GM23338 (cell line): Measurements from ENCODE around the gene CENPL. TPM values are rescaled to one million over a fixed set of nuclear protein-coding genes. Genes with fewer than 3 reads are reported as not detected.

Experiments
- ATAC-seq: fragments of 200-7000 bp; cut with Tn5 transposase; 3 replicates; pipeline ENCODE4 v1.9.1; 2020
- DNase-seq: peaks from one replicate; pipeline ENCODE4 v3.0.0-alpha.2; 2015; ENCODE audit warnings: low spot score
- H2AFZ ChIP-seq: fragments of 200-600 bp; sonication (generic); 2 replicates; pipeline ENCODE4 v1.8.0; 2016; ENCODE audit warnings: antibody characterized with exemption, mild to moderate bottlenecking, moderate library complexity
- H3F3A ChIP-seq: fragments of 200-600 bp; sonication (generic); replicated peaks from 2 replicates; pipeline ENCODE4 v1.8.0; 2017; ENCODE audit warnings: antibody characterized with exemption, mixed run types, low read depth
- H3K27ac ChIP-seq: fragments of 200-600 bp; sonication (generic); 2 replicates; pipeline ENCODE4 v1.6.1; 2016; ENCODE audit warnings: low read depth
- H3K27me3 ChIP-seq: fragments of 200-600 bp; sonication (generic); 2 replicates; pipeline ENCODE4 v1.8.0; 2016; ENCODE audit warnings: mild to moderate bottlenecking, mixed run types, moderate library complexity; ENCODE audit not compliant: insufficient read depth
- H3K36me3 ChIP-seq: fragments of 200-600 bp; sonication (generic); 2 replicates; pipeline ENCODE4 v1.8.0; 2016; ENCODE audit warnings: mild to moderate bottlenecking; ENCODE audit not compliant: insufficient read depth
- H3K4me1 ChIP-seq: fragments of 200-600 bp; sonication (generic); 2 replicates; pipeline ENCODE4 v1.8.0; 2016; ENCODE audit warnings: mild to moderate bottlenecking, moderate library complexity; ENCODE audit not compliant: insufficient read depth
- H3K4me2 ChIP-seq: fragments of 200-600 bp; sonication (generic); 2 replicates; pipeline ENCODE4 v1.7.1; 2017; ENCODE audit warnings: mixed run types
- H3K4me3 ChIP-seq: fragments of 200-600 bp; sonication (generic); 2 replicates; pipeline ENCODE4 v1.6.1; 2016; ENCODE audit warnings: mixed run types
- H3K79me2 ChIP-seq: fragments of 200-600 bp; sonication (generic); replicated peaks from 2 replicates; pipeline ENCODE4 v1.8.0; 2017; ENCODE audit warnings: mild to moderate bottlenecking; ENCODE audit not compliant: insufficient read depth
- H3K9me2 ChIP-seq: fragments of 200-600 bp; sonication (generic); 2 replicates; pipeline ENCODE4 v1.8.0; 2017; ENCODE audit not compliant: insufficient read depth
- H4K20me1 ChIP-seq: fragments of 200-600 bp; sonication (generic); replicated peaks from 2 replicates; pipeline ENCODE4 v1.8.0; 2017; ENCODE audit warnings: mild to moderate bottlenecking; ENCODE audit not compliant: insufficient read depth
- H3K27ac Mint-ChIP-seq: 2 replicates; pipeline ENCODE4 v1.8.0; 2020; ENCODE audit warnings: inconsistent platforms, mild to moderate bottlenecking, moderate library complexity, mixed read lengths
- H3K27me3 Mint-ChIP-seq: 3 replicates; pipeline ENCODE4 v1.8.0; 2022; ENCODE audit warnings: low read depth, mild to moderate bottlenecking, moderate library complexity, mixed read lengths, inconsistent platforms; ENCODE audit not compliant: insufficient read depth, poor library complexity
- H3K36me3 Mint-ChIP-seq: 3 replicates; pipeline ENCODE4 v1.8.0; 2021; ENCODE audit warnings: low read depth, mild to moderate bottlenecking, inconsistent platforms, moderate library complexity, mixed read lengths
- H3K4me1 Mint-ChIP-seq: 3 replicates; pipeline ENCODE4 v1.8.0; 2020; ENCODE audit warnings: mild to moderate bottlenecking, inconsistent platforms, mixed read lengths
- H3K4me3 Mint-ChIP-seq: 3 replicates; pipeline ENCODE4 v1.8.0; 2021; ENCODE audit warnings: moderate library complexity, mild to moderate bottlenecking, inconsistent platforms, mixed read lengths
- H3K9me3 Mint-ChIP-seq: 3 replicates; pipeline ENCODE4 v1.8.0; 2020; ENCODE audit warnings: moderate library complexity, mild to moderate bottlenecking, inconsistent platforms, mixed read lengths
- CREB1 ChIP-seq: fragments of 250-450 bp; sonication (Bioruptor Pico); IDR thresholded peaks from 2 replicates; pipeline ENCODE4 v1.5.0; 2020; ENCODE audit warnings: low read depth, mild to moderate bottlenecking, moderate library complexity
- NANOG ChIP-seq: IDR thresholded peaks from 2 replicates; pipeline ENCODE4 v1.6.1; 2016; ENCODE audit warnings: antibody characterized with exemption, borderline replicate concordance
- POLR2AphosphoS5 ChIP-seq: IDR thresholded peaks from 2 replicates; pipeline ENCODE4 v1.6.1; 2016; ENCODE audit warnings: antibody characterized with exemption, low read depth
- STAT1 ChIP-seq: IDR thresholded peaks from one replicate; pipeline ENCODE4 v1.6.1; 2016; ENCODE audit warnings: antibody characterized with exemption; ENCODE audit not compliant: unreplicated experiment
- ZNF331 ChIP-seq: fragments of 250-450 bp; sonication (Bioruptor Pico); IDR thresholded peaks from 2 replicates; pipeline ENCODE4 v1.5.0; 2020; ENCODE audit warnings: low read depth, mild to moderate bottlenecking, moderate library complexity
- ZNF462 ChIP-seq: fragments of 250-450 bp; sonication (Bioruptor Pico); IDR thresholded peaks from 2 replicates; pipeline ENCODE4 v1.5.0; 2020; ENCODE audit warnings: mild to moderate bottlenecking, moderate library complexity
- polyA plus RNA-seq: library from polyadenylated mRNA; unstranded; fragments of >200 nt; fragmentation: Nextera tagmentation; extraction: Ambion mirVana; gene quantifications from 2 replicates; pipeline ENCODE4 v1.2.1, GENCODE V29; 2016
- total RNA-seq: library from RNA; depleted of rRNA; stranded (reverse); fragments of >200 nt; shearing (Covaris generic); gene quantifications from 2 replicates; pipeline ENCODE4 v1.2.3, GENCODE V29; 2014

Gene CENPL
- total and polyA plus RNA-seq, 2 experiments from 2014 or later, result 13.6 to 23.5 TPM

GRCh38 chr1:173865468-173866164 lies 40.9 kb upstream of the CENPL start (continued):
- no peak for TF ChIP-seq ZNF462 (CRISPR knock-in tag)

DNA sequence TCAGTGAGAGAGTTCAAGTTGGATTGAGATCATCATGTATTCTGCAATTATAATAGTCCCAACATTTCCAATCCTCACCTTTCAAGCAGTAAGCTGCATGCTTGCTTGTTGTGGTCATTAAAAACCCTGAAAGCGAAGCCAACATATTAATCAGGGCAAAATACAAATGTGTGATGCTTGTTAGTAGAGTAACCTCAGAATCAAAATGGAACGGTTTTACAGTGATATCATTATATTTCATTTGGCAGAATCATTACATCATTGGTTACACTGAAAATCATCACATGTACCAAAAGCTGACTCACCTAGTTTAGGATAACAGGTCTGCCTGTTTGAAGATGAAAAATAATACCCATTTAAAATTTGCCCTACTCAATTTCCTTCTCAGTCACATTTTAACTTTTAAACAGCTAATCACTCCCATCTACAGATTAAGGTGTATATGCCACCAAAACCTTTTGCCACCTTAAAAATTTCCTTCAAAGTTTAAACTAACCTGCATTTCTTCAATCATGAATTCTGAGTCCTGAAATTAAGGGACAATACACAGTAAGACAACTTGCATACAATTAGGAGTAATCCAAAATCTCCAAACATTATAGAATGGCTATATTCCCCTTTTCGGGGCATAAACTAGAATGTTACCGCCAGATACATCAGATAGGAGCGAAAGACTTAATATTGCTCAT lies 39.6 kb upstream of the CENPL start:
- Mint-ChIP-seq H3K9me3 (peaks cover 13% of the 10 kb centered on the region; the same call in 2 of the 3 replicates), H3K4me1 (peaks cover 22% of the 10 kb centered on the region), H3K27me3 (peaks cover 59% of the 10 kb centered on the region), H3K27ac (peak overlapping the region; percentile 94), H3K36me3 (peaks cover 76% of the 10 kb centered on the region), H3K4me3 (peak overlapping the region; percentile 100)
- H2AFZ ChIP-seq, result no peak overlapping the region
- H3K79me2 ChIP-seq, result peaks cover 38% of the 10 kb centered on the region
- peaks cover 39% of the 10 kb centered on the region for H3K36me3 ChIP-seq
- no peaks in the 10 kb centered on the region for H3K9me2 ChIP-seq
- H3F3A ChIP-seq, result peaks cover 70% of the 10 kb centered on the region
- no peak for DNase-seq
- peaks cover 16% of the 10 kb centered on the region for H4K20me1 ChIP-seq
- peak overlapping the region; percentile 96 for H3K27ac ChIP-seq
- H3K27me3 ChIP-seq, result no peaks in the 10 kb centered on the region
- peaks cover 28% of the 10 kb centered on the region for H3K4me1 ChIP-seq
- ATAC-seq, result no peak
- peak overlapping the region; percentile 90 for H3K4me3 ChIP-seq
- H3K4me2 ChIP-seq, result peak overlapping the region; percentile 87
- TF ChIP-seq NANOG (no peak), ZNF462 (CRISPR knock-in tag) (no peak), STAT1 (no peak), ZNF331 (CRISPR knock-in tag) (no peak), CREB1 (no peak), POLR2AphosphoS5 (no peak)
